K562 (cell line): Measurements from ENCODE around the gene SULT1C4. TPM values are rescaled to one million over a fixed set of nuclear protein-coding genes. Genes with fewer than 3 reads are reported as not detected.

Experiments used
- ATAC-seq: fragments of 200-7000 bp; cut with Tn5 transposase; 3 replicates; pipeline ENCODE4 v1.9.1; 2020; ENCODE audit warnings: moderate library complexity
- BruUV-seq: library from RNA; stranded (reverse); fragments of 400-500 nt; replicated peaks from 2 replicates; lab custom pipeline; 2021; lab: Mats Ljungman, UMichigan
- CTCF ChIA-PET: fragments of 300-600 bp; formaldehyde crosslinking; extraction: SDS; loops from one replicate; lab custom pipeline; 2021; ENCODE audit warnings: low intra/inter-chr PET ratio; lab: Yijun Ruan, JAX
- POLR2A ChIA-PET: fragments of 300-600, 350-650 bp; sonication (Branson Sonifier 250); formaldehyde crosslinking; extraction: SDS; loops from one replicate; lab custom pipeline; 2021; ENCODE audit warnings: antibody characterized with exemption, inconsistent platforms; lab: Yijun Ruan, JAX
- DNase-seq, 4 experiments: peaks; one replicate each; pipeline versions ENCODE4 v3.0.0 to v3.0.0-alpha.2; 2011 to 2018; ENCODE audit warnings: low spot score in 3 of 4, mixed read lengths in 3 of 4; ENCODE audit errors: extremely low read depth in 1 of 4
- FAIRE-seq: peaks from 2 replicates; lab custom pipeline; 2011; peaks lifted over from hg19 to GRCh38; lab: Jason Lieb, UNC
- H2AFZ ChIP-seq: 2 replicates; pipeline ENCODE4 v1.6.0; 2011; ENCODE audit warnings: low read depth, low read length, control low read depth, inconsistent platforms
- H3K27ac ChIP-seq: fragments of 200-600 bp; 3 replicates; pipeline ENCODE4 v1.8.0; 2011; ENCODE audit warnings: low read depth, mild to moderate bottlenecking, control low read depth, inconsistent platforms, low read length, moderate library complexity, mixed read lengths; ENCODE audit errors: extremely low read depth
- H3K27me3 ChIP-seq, 2 experiments: fragments of 300-600 bp in 1 of 2; 2 replicates in 1 of 2; 3 replicates in 1 of 2; pipeline versions ENCODE4 v1.6.0 to v1.8.0; 2011; ENCODE audit warnings: inconsistent platforms in 2 of 2, low read length in 2 of 2, mild to moderate bottlenecking in 1 of 2, mixed read lengths in 1 of 2, moderate library complexity in 1 of 2; ENCODE audit not compliant: control insufficient read depth in 2 of 2, insufficient read depth in 2 of 2
- H3K36me3 ChIP-seq: fragments of 300-600 bp; 3 replicates; pipeline ENCODE4 v1.8.0; 2011; ENCODE audit warnings: mild to moderate bottlenecking, low read length, inconsistent platforms; ENCODE audit not compliant: control insufficient read depth, insufficient read depth
- H3K4me1 ChIP-seq, 2 experiments: fragments of 200-600 bp in 1 of 2; replicated peaks in 1 of 2; 2 replicates in 1 of 2; 3 replicates in 1 of 2; pipeline versions ENCODE4 v1.5.1 to v1.8.0; 2011; ENCODE audit warnings: inconsistent platforms in 2 of 2, low read length in 2 of 2, mild to moderate bottlenecking in 1 of 2, mixed read lengths in 1 of 2, moderate library complexity in 1 of 2; ENCODE audit not compliant: control insufficient read depth in 2 of 2, insufficient read depth in 2 of 2
- H3K4me2 ChIP-seq: 2 replicates; pipeline ENCODE4 v1.6.1; 2011; ENCODE audit warnings: low read length, control low read depth, inconsistent platforms, mixed read lengths; ENCODE audit not compliant: insufficient read depth
- H3K4me3 ChIP-seq: fragments of 200-600 bp; sonication (generic), shearing (Covaris generic); 2 replicates; pipeline ENCODE4 v1.5.1; 2016; ENCODE audit warnings: control low read depth, inconsistent platforms
- H3K79me2 ChIP-seq: fragments of 200-600 bp; 3 replicates; pipeline ENCODE4 v1.8.0; 2011; ENCODE audit warnings: low read length, inconsistent platforms; ENCODE audit not compliant: control insufficient read depth, insufficient read depth
- H3K9ac ChIP-seq, 2 experiments: 2 replicates each; pipeline versions ENCODE4 v1.6.0 to v1.6.1; 2011; ENCODE audit warnings: low read depth in 2 of 2, low read length in 2 of 2, control low read depth in 1 of 2, inconsistent platforms in 1 of 2, mild to moderate bottlenecking in 1 of 2, mixed read lengths in 1 of 2; ENCODE audit not compliant: insufficient read depth in 1 of 2
- H3K9me1 ChIP-seq: one replicate; pipeline ENCODE4 v1.6.0; 2011; ENCODE audit warnings: inconsistent platforms, mild to moderate bottlenecking, low read length, moderate library complexity; ENCODE audit not compliant: control insufficient read depth, insufficient read depth
- H3K9me3 ChIP-seq: replicated peaks from 2 replicates; pipeline ENCODE4 v1.5.1; 2011; ENCODE audit warnings: low read depth, low read length, inconsistent platforms; ENCODE audit not compliant: control insufficient read depth, insufficient read depth
- H4K20me1 ChIP-seq: replicated peaks from 2 replicates; pipeline ENCODE4 v1.6.1; 2011; ENCODE audit warnings: low read length, inconsistent platforms, mixed read lengths; ENCODE audit not compliant: control insufficient read depth, insufficient read depth
- ARID2 ChIP-seq: fragments of 450-650 bp; IDR thresholded peaks from 2 replicates; pipeline ENCODE4 v1.6.1; 2017; ENCODE audit warnings: antibody characterized with exemption, mild to moderate bottlenecking
- CREB3L1 ChIP-seq: fragments of 450-650 bp; IDR thresholded peaks from 2 replicates; pipeline ENCODE4 v1.6.1; 2014; ENCODE audit warnings: low read depth, mild to moderate bottlenecking, moderate library complexity, borderline replicate concordance
- CTCF ChIP-seq, 3 experiments: IDR thresholded peaks in 2 of 3; conservative IDR thresholded peaks in 1 of 3; 2 replicates each; pipeline ENCODE4 v1.5.1; 2011 to 2012; ENCODE audit warnings: low read length in 3 of 3, mild to moderate bottlenecking in 3 of 3, control low read depth in 2 of 3, improper control_type of control experiment in 1 of 3, inconsistent platforms in 1 of 3, low read depth in 1 of 3, mixed read lengths in 1 of 3, moderate library complexity in 1 of 3; ENCODE audit not compliant: insufficient read depth in 2 of 3
- DDX20 ChIP-seq: fragments of 450-650 bp; IDR thresholded peaks from 2 replicates; pipeline ENCODE4 v1.6.1; 2016; ENCODE audit warnings: missing genetic modification characterization, low read depth, mild to moderate bottlenecking, missing compliant biosample characterization, moderate library complexity
- NCOA4 ChIP-seq: fragments of 450-650 bp; IDR thresholded peaks from 2 replicates; pipeline ENCODE4 v1.6.1; 2018; ENCODE audit warnings: mild to moderate bottlenecking; ENCODE audit not compliant: partially characterized antibody
- PHF21A ChIP-seq: fragments of 450-650 bp; IDR thresholded peaks from 2 replicates; pipeline ENCODE4 v1.6.1; 2017; ENCODE audit warnings: low read depth, borderline replicate concordance
- SIX5 ChIP-seq, 2 experiments: IDR thresholded peaks; 2 replicates each; pipeline ENCODE4 v1.6.1; 2011; ENCODE audit warnings: low read length in 2 of 2, borderline replicate concordance in 1 of 2, low read depth in 1 of 2, mild to moderate bottlenecking in 1 of 2, moderate library complexity in 1 of 2; ENCODE audit not compliant: insufficient read depth in 1 of 2
- SUPT5H ChIP-seq: fragments of 450-650 bp; IDR thresholded peaks from 2 replicates; pipeline ENCODE4 v1.6.1; 2016
- ZNF584 ChIP-seq: fragments of 200-800 bp; sonication (Bioruptor generic); IDR thresholded peaks from 2 replicates; pipeline ENCODE4 v1.6.1; 2016; ENCODE audit warnings: low read depth, mild to moderate bottlenecking, missing genetic modification characterization, missing compliant biosample characterization
- WGBS: fragments of 100-300 bp; shearing (Covaris generic); methylation state at CpG from one replicate; pipeline ENCODE4 v1.1.6; 2016; ENCODE audit warnings: low coverage, mixed read lengths; ENCODE audit not compliant: insufficient coverage; ENCODE audit errors: missing lambda C conversion rate; 5-methylcytosine and 5-hydroxymethylcytosine counted together
- in situ Hi-C: fragments of 300-500 bp; cut with MboI; formaldehyde crosslinking; loops from 4 replicates; pipeline ENCODE4 v1.15.0; 2018; ENCODE audit warnings: inconsistent platforms, mixed read lengths
- intact Hi-C: fragments of 100-400 bp; cut with micrococcal nuclease; formaldehyde crosslinking; loops from 2 replicates; pipeline ENCODE4 v1.14.2; 2022
- polyA plus RNA-seq, 8 experiments: library from polyadenylated mRNA; depleted of rRNA in 4 of 8; stranded (reverse) in 5 of 8; unstranded in 3 of 8; fragments of >200 nt; fragmentation: Nextera tagmentation in 2 of 8; fragmentation: Illumina TruSeq in 1 of 8; extraction: Ambion mirVana in 2 of 8; extraction: Trizol in 1 of 8; gene quantifications; 2 replicates each; pipeline versions ENCODE4 v1.2.1 to v1.2.3, GENCODE V29; 2011 to 2014; ENCODE audit warnings: inconsistent platforms in 1 of 8, missing spikeins in 1 of 8
- total RNA-seq, 7 experiments: library from RNA; depleted of rRNA in 6 of 7; stranded (reverse); fragments of >200 nt in 6 of 7; fragmentation: Illumina TruSeq in 2 of 7; extraction: Trizol in 2 of 7; gene quantifications; 2 replicates each; pipeline versions ENCODE4 v1.2.1 to v1.2.3, GENCODE V29; 2011 to 2021; ENCODE audit warnings: low replicate concordance in 1 of 7

The SULT1C4 gene
- total and polyA plus RNA-seq, 9 of the 15 experiments (the other 6 are each of a cell fraction or from before 2014, with no cell fraction given): 0.04 to 0.14 (median 0.09) TPM; not detected in 5

GRCh38 chr2:108383146-108383830 lies 5.5 kb downstream of the SULT1C4 start:
- in situ Hi-C loops (no loop called here), intact Hi-C loops (no loop called here)
- no peaks in the 10 kb centered on the region for H3K9me1 ChIP-seq
- peak; percentile 34 for ATAC-seq
- no peaks in the 10 kb centered on the region for H3K36me3 ChIP-seq
- H3K27ac ChIP-seq: no peak overlapping the region
- H4K20me1 ChIP-seq: no peaks in the 10 kb centered on the region
- ChIA-PET POLR2A (interaction anchor here (1.3 kb wide), 1 partner anchor 18 kb away, joined by 4 read pairs; no protein-coding TSS in a partner anchor), CTCF (no interaction called here)
- FAIRE-seq: no peak
- 11% methylated on average over 4 of the region's 4 CpGs for WGBS
- H3K4me2 ChIP-seq: no peak overlapping the region; the same call in 1 of the 2 replicates
- peak overlapping the region; percentile 64 for H2AFZ ChIP-seq
- no peaks in the 10 kb centered on the region for H3K27me3 ChIP-seq
- no peaks in the 10 kb centered on the region for H3K79me2 ChIP-seq
- no peaks in the 10 kb centered on the region for H3K9me3 ChIP-seq
- TF ChIP-seq SIX5 (IDR thresholded peaks at IDR 0.05; ENCODE audit: borderline replicate concordance in 1 of 2, insufficient read depth in 1 of 2, low read depth in 1 of 2, low read length in 2 of 2): no peak
- no peak for TF ChIP-seq ARID2
- TF ChIP-seq CTCF (IDR thresholded peaks at IDR 0.05 in 2 of 3, conservative IDR thresholded peaks at IDR 0.05 in 1 of 3; ENCODE audit: insufficient read depth in 2 of 3, low read depth in 1 of 3, low read length in 3 of 3): peak in 1 of 3 experiments; percentile 22; a peak in 2 of 6 replicates
- TF ChIP-seq NCOA4: no peak
- no peak for TF ChIP-seq SUPT5H
- TF ChIP-seq CREB3L1: no peak
- no peak for TF ChIP-seq ZNF584 (CRISPR knock-in tag)
- no peak for TF ChIP-seq DDX20 (tag)
- TF ChIP-seq PHF21A: no peak
- BruUV-seq: no TSS peak
- no peak overlapping the region for H3K9ac ChIP-seq
- no peak for DNase-seq
- no peak overlapping the region for H3K4me3 ChIP-seq
- H3K4me1 ChIP-seq: peaks cover 0 to 3% of the 10 kb centered on the region in 2 experiments; a peak in 2 of 5 replicates
